ENCODE results near the gene CCDC13. TPM values are rescaled to one million over a fixed set of nuclear protein-coding genes. Genes with fewer than 3 reads are reported as not detected.

Gene CCDC13
- total and polyA plus RNA-seq, 2 of the 13 experiments (the other 11 are each of a cell fraction or from before 2014, with no cell fraction given): 0.22 to 0.51 TPM

DNA sequence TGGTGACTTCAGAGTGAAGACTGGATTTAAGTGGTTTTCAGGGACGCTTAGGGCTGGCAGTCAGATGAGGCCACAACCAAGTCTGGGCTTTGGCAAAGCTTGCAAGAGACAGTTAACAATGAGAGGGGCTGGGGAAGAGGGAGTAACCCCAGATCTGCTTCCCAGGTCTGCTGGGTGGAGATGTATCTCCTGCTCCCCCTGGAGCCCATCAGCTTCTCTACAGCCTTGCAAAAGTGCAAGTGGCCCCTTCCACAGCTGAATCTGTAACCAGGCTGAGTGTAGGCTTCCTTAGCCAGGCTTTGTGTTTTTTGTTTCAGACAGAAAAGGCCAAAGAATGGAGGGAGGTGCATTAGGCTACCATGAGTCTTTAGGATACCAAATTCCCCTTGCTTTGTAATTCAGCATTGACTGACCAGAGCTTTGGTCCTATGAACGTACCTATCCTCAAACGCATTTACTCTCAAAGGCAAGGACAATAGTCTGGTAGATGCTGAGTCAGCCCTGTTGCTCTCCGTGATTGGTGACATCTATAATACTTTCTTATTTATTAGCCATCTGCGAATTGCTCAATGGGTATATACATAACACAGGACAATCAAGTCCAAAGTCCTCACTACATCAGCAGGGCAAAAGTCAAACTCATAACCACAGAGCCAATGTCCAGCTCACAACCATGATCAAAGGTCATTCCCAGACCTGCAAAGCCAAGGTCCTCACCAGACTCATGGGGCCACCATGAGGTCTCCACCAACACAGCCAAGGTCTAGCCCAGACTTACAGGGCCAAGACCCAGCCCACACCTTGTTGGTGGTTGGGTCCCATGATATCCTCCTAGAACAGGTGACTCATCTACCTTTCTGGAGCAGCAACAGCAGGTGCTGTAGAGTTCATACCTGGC is 17.1 kb downstream of the CCDC13 start (continued):
- TF ChIP-seq FOXJ3 (CRISPR knock-in tag; IDR thresholded peaks at IDR 0.05; ENCODE audit: borderline replicate concordance) (peak; percentile 56; the same call in 1 of the 2 replicates), SAFB2 (CRISPR knock-in tag; IDR thresholded peaks at IDR 0.05; ENCODE audit: borderline replicate concordance, low read depth) (no peak), SP1 (IDR thresholded peaks at IDR 0.05) (no peak), SP1 (CRISPR knock-in tag; IDR thresholded peaks at IDR 0.05) (no peak), EP300 (IDR thresholded peaks at IDR 0.05; ENCODE audit: low read depth in 2 of 2, low read length in 2 of 2) (peak; percentile 80 to 92; a peak in 3 of 4 replicates), EP300 (CRISPR knock-in tag; IDR thresholded peaks at IDR 0.05; ENCODE audit: borderline replicate concordance) (peak; percentile 76), ADNP (CRISPR knock-in tag; IDR thresholded peaks at IDR 0.05) (no peak), ZNF747 (CRISPR knock-in tag; IDR thresholded peaks at IDR 0.05; ENCODE audit: borderline replicate concordance) (no peak), ZNF614 (CRISPR knock-in tag; IDR thresholded peaks at IDR 0.05; ENCODE audit: borderline replicate concordance) (peak; percentile 30; the same call in 1 of the 2 replicates), MED1 (CRISPR knock-in tag; IDR thresholded peaks at IDR 0.05) (peak; percentile 75; the same call in 1 of the 2 replicates), RNF2 (conservative IDR thresholded peaks at IDR 0.05; ENCODE audit: low read depth) (peak; percentile 75), EHMT2 (IDR thresholded peaks at IDR 0.05; ENCODE audit: borderline replicate concordance, low read depth, low read length) (peak; percentile 91; the same call in 1 of the 2 replicates), NR2F6 (IDR thresholded peaks at IDR 0.05) (peak; percentile 85), NR2F6 (CRISPR knock-in tag; IDR thresholded peaks at IDR 0.05) (peak; percentile 84), HDAC2 (CRISPR knock-in tag; IDR thresholded peaks at IDR 0.05) (peak; percentile 75), NFIC (IDR thresholded peaks at IDR 0.05; ENCODE audit: low read length) (peak; percentile 57)
- TF ChIP-seq, protein P1, sequence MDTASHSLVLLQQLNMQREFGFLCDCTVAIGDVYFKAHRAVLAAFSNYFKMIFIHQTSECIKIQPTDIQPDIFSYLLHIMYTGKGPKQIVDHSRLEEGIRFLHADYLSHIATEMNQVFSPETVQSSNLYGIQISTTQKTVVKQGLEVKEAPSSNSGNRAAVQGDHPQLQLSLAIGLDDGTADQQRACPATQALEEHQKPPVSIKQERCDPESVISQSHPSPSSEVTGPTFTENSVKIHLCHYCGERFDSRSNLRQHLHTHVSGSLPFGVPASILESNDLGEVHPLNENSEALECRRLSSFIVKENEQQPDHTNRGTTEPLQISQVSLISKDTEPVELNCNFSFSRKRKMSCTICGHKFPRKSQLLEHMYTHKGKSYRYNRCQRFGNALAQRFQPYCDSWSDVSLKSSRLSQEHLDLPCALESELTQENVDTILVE (CRISPR knock-in tag; IDR thresholded peaks at IDR 0.05): no peak
- TF ChIP-seq, protein P2, sequence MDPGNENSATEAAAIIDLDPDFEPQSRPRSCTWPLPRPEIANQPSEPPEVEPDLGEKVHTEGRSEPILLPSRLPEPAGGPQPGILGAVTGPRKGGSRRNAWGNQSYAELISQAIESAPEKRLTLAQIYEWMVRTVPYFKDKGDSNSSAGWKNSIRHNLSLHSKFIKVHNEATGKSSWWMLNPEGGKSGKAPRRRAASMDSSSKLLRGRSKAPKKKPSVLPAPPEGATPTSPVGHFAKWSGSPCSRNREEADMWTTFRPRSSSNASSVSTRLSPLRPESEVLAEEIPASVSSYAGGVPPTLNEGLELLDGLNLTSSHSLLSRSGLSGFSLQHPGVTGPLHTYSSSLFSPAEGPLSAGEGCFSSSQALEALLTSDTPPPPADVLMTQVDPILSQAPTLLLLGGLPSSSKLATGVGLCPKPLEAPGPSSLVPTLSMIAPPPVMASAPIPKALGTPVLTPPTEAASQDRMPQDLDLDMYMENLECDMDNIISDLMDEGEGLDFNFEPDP (CRISPR knock-in tag; conservative IDR thresholded peaks at IDR 0.05): no peak
- TF ChIP-seq, protein P3, sequence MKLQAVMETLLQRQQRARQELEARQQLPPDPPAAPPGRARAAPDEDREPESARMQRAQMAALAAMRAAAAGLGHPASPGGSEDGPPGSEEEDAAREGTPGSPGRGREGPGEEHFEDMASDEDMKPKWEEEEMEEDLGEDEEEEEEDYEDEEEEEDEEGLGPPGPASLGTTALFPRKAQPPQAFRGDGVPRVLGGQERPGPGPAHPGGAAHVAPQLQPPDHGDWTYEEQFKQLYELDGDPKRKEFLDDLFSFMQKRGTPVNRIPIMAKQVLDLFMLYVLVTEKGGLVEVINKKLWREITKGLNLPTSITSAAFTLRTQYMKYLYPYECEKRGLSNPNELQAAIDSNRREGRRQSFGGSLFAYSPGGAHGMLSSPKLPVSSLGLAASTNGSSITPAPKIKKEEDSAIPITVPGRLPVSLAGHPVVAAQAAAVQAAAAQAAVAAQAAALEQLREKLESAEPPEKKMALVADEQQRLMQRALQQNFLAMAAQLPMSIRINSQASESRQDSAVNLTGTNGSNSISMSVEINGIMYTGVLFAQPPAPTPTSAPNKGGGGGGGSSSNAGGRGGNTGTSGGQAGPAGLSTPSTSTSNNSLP (IDR thresholded peaks at IDR 0.05; ENCODE audit: low read depth, low read length): peak; percentile 98
- TF ChIP-seq, protein P4, sequence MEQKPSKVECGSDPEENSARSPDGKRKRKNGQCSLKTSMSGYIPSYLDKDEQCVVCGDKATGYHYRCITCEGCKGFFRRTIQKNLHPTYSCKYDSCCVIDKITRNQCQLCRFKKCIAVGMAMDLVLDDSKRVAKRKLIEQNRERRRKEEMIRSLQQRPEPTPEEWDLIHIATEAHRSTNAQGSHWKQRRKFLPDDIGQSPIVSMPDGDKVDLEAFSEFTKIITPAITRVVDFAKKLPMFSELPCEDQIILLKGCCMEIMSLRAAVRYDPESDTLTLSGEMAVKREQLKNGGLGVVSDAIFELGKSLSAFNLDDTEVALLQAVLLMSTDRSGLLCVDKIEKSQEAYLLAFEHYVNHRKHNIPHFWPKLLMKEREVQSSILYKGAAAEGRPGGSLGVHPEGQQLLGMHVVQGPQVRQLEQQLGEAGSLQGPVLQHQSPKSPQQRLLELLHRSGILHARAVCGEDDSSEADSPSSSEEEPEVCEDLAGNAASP (CRISPR knock-in tag; IDR thresholded peaks at IDR 0.05; ENCODE audit: borderline replicate concordance): peak; percentile 45; the same call in 1 of the 2 replicates
- TF ChIP-seq, protein P5, sequence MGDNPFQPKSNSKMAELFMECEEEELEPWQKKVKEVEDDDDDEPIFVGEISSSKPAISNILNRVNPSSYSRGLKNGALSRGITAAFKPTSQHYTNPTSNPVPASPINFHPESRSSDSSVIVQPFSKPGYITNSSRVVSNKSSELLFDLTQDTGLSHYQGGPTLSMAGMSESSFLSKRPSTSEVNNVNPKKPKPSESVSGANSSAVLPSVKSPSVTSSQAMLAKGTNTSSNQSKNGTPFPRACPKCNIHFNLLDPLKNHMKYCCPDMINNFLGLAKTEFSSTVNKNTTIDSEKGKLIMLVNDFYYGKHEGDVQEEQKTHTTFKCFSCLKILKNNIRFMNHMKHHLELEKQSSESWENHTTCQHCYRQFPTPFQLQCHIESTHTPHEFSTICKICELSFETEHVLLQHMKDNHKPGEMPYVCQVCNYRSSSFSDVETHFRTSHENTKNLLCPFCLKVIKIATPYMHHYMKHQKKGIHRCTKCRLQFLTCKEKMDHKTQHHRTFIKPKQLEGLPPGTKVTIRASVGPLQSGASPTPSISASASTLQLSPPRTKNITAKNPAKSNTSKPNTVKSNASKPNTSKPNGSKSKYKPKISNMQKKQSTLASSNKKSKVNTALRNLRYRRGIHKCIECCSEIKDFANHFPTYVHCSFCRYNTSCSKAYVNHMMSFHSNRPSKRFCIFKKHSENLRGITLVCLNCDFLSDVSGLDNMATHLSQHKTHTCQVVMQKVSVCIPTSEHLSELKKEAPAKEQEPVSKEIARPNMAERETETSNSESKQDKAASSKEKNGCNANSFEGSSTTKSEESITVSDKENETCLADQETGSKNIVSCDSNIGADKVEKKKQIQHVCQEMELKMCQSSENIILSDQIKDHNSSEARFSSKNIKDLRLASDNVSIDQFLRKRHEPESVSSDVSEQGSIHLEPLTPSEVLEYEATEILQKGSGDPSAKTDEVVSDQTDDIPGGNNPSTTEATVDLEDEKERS (CRISPR knock-in tag; IDR thresholded peaks at IDR 0.05): no peak

Measured in HepG2 (cell line).